ENCODE measurements around the gene PCDHB14. TPM values are rescaled to one million over a fixed set of nuclear protein-coding genes. Genes with fewer than 3 reads are reported as not detected.
A peak's percentile ranks its signal among the peaks of the same experiment; 100 is the strongest.
"Not testable (repeated sequence)": the region's sequence is repeated elsewhere in the genome, so short reads cannot be mapped to it uniquely, and the experiment has no call there.

The PCDHB14 gene
- total RNA-seq: 6.2 and 6.9 TPM in 2 replicates
- 3.7 TPM for polyA plus RNA-seq (2012)

- DNase-seq (ENCODE audit: low read depth): peak; percentile 5
Observed at GRCh38 chr5:141223112-141223783, at the start of gene PCDHB14. Gene PCDHB14, plus strand, starts transcription at chr5:141223343. Its CDS starts 163 bp downstream, at chr5:141223506.

GRCh38 chr5:141174291-141175104 lies 48.6 kb upstream of the PCDHB14 start:
- not testable (repeated sequence) for DNase-seq (ENCODE audit: low read depth)

- no peak for DNase-seq (ENCODE audit: low read depth)
Observed at GRCh38 chr5:141175933-141176332, 47.2 kb upstream of the PCDHB14 start.

- peak; percentile 27 for DNase-seq (ENCODE audit: low read depth)
Observed at GRCh38 chr5:141177577-141178191, 45.5 kb upstream of the PCDHB14 start, which contains the start of gene PCDHB8. Gene PCDHB8, plus strand, starts transcription at chr5:141177790. Its CDS starts 245 bp downstream, at chr5:141178035.

GRCh38 chr5:141179371-141179770 lies 43.8 kb upstream of the PCDHB14 start:
- not testable (repeated sequence) for DNase-seq (ENCODE audit: low read depth)

- not testable (repeated sequence) for DNase-seq (ENCODE audit: low read depth)
Observed at GRCh38 chr5:141179876-141180275, 43.3 kb upstream of the PCDHB14 start.

- no peak for DNase-seq (ENCODE audit: low read depth)
Observed at GRCh38 chr5:141180313-141180712, 42.8 kb upstream of the PCDHB14 start.

- peak; percentile 78 for DNase-seq (ENCODE audit: low read depth)
Observed at GRCh38 chr5:141182248-141182647, 40.9 kb upstream of the PCDHB14 start, which contains the start of gene PCDHB16. Gene PCDHB16, plus strand, starts transcription at chr5:141182387. Its CDS starts 173 bp downstream, at chr5:141182560.

- DNase-seq (ENCODE audit: low read depth): not testable (repeated sequence)
Observed at GRCh38 chr5:141184117-141184855, 38.9 kb upstream of the PCDHB14 start.

- no peak for DNase-seq (ENCODE audit: low read depth)
Observed at GRCh38 chr5:141186897-141187512, 36.1 kb upstream of the PCDHB14 start, which contains the start of gene PCDHB9. Gene PCDHB9, plus strand, starts transcription at chr5:141187161. Its CDS starts 158 bp downstream, at chr5:141187319.

GRCh38 chr5:141188682-141189081 lies 34.5 kb upstream of the PCDHB14 start:
- not testable (repeated sequence) for DNase-seq (ENCODE audit: low read depth)

GRCh38 chr5:141189131-141189530 lies 34.0 kb upstream of the PCDHB14 start:
- DNase-seq (ENCODE audit: low read depth): not testable (repeated sequence)

- DNase-seq (ENCODE audit: low read depth): no peak
Observed at GRCh38 chr5:141192110-141192725, 30.9 kb upstream of the PCDHB14 start, which contains the start of gene PCDHB10. Gene PCDHB10, plus strand, starts transcription at chr5:141192353. Its CDS starts 200 bp downstream, at chr5:141192553.

- DNase-seq (ENCODE audit: low read depth): not testable (repeated sequence)
Observed at GRCh38 chr5:141194332-141194731, 28.8 kb upstream of the PCDHB14 start.

- no peak for DNase-seq (ENCODE audit: low read depth)
Observed at GRCh38 chr5:141196363-141196762, 26.8 kb upstream of the PCDHB14 start.

- DNase-seq (ENCODE audit: low read depth): peak; percentile 23
Observed at GRCh38 chr5:141199359-141200235, 23.5 kb upstream of the PCDHB14 start, which contains the start of gene PCDHB11. Gene PCDHB11, plus strand, starts transcription at chr5:141199627. Its CDS starts 148 bp downstream, at chr5:141199775.

GRCh38 chr5:141201126-141201525 lies 22.0 kb upstream of the PCDHB14 start:
- not testable (repeated sequence) for DNase-seq (ENCODE audit: low read depth)

GRCh38 chr5:141201646-141202045 lies 21.5 kb upstream of the PCDHB14 start:
- DNase-seq (ENCODE audit: low read depth): not testable (repeated sequence)
